Brain microvascular endothelial cell (primary cell): Measurements from ENCODE around the gene NXN.

Experiments used
- DNase-seq: peaks from one replicate; pipeline ENCODE4 v3.0.0-alpha.2; 2020
- H3K27ac ChIP-seq: fragments of 250-450 bp; sonication (Bioruptor Pico); 2 replicates; pipeline ENCODE4 v1.5.1; 2020; ENCODE audit warnings: mild to moderate bottlenecking, moderate library complexity
- H3K27me3 ChIP-seq: fragments of 250-450 bp; sonication (Bioruptor Pico); replicated peaks from 2 replicates; pipeline ENCODE4 v1.5.1; 2020; ENCODE audit warnings: mild to moderate bottlenecking
- H3K36me3 ChIP-seq: fragments of 250-450 bp; sonication (Bioruptor Pico); replicated peaks from 2 replicates; pipeline ENCODE4 v1.5.1; 2020; ENCODE audit warnings: mild to moderate bottlenecking
- H3K4me3 ChIP-seq: 2 replicates; pipeline ENCODE4 v1.5.1; 2011; ENCODE audit warnings: low read depth, mild to moderate bottlenecking, control low read depth, low read length, moderate library complexity
- CTCF ChIP-seq: IDR thresholded peaks from 2 replicates; pipeline ENCODE4 v1.5.1; 2011; ENCODE audit warnings: low read depth, mild to moderate bottlenecking, moderate library complexity, low read length, control low read depth, inconsistent platforms; ENCODE audit errors: missing control alignments
- in situ Hi-C: cut with HindIII; loops from 2 replicates; pipeline ENCODE4 v1.10.0; 2017; ENCODE audit warnings: low sequenced_read_pairs, low pct_ligation_motif_present

NXN gene

DNA sequence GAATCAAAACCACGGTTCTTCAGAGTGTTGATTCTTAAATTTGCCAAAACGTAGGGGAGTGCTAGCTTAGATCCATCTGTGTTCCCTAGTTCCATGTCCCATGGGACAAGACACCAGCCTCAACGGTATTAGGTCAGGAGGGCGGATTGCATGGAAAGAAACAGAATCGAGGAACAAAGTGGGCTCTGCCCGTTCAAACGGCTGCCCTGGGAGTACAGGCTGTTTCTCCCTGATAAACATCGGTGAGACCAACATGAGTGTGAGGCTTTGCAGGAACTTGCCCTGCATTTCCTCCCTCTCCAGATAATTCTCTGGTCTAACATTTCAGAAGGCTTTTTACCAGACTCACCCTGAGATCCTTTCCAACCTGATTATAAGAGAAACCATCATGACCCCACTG lies 115.3 kb downstream of the NXN start:
- Histone ChIP-seq H3K27me3 (peaks cover 3% of the 10 kb centered on the region), H3K36me3 (no peaks in the 10 kb centered on the region), H3K4me3 (no peak overlapping the region), H3K27ac (no peak overlapping the region)
- no peak for TF ChIP-seq CTCF
- DNase-seq, result no peak
- in situ Hi-C loops, result no loop called here

DNA sequence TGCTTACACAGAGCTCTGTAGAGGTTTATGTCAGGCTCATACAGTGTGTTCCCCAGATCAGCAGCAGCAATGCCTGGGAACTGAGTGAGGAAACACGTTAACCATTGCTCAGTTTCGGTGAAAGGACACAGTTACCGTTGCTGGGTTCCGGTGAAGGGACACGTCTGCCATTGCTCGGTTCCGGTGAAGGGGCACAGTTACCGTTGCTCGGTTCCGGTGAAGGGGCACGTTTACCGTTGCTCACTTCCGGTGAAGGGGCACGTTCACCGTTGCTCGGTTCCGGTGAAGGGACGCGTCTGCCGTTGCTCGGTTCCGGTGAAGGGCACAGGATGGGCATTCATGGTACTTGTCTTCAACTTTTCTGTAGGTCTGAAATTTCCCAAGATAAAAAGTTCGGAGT lies 115.7 kb downstream of the NXN start:
- no peak for TF ChIP-seq CTCF
- DNase-seq, result no peak
- Histone ChIP-seq H3K27ac (no peak overlapping the region), H3K27me3 (peaks cover 3% of the 10 kb centered on the region), H3K4me3 (no peak overlapping the region), H3K36me3 (no peaks in the 10 kb centered on the region)
- in situ Hi-C loops, result no loop called here

- Histone ChIP-seq H3K27ac (no peak overlapping the region), H3K36me3 (no peaks in the 10 kb centered on the region), H3K27me3 (peaks cover 3% of the 10 kb centered on the region), H3K4me3 (no peak overlapping the region)
- TF ChIP-seq CTCF, result no peak
- in situ Hi-C loops, result no loop called here
- DNase-seq, result no peak
These were observed 117.0 kb downstream of the NXN start for GRCh38 chr17:862582-862981.

DNA sequence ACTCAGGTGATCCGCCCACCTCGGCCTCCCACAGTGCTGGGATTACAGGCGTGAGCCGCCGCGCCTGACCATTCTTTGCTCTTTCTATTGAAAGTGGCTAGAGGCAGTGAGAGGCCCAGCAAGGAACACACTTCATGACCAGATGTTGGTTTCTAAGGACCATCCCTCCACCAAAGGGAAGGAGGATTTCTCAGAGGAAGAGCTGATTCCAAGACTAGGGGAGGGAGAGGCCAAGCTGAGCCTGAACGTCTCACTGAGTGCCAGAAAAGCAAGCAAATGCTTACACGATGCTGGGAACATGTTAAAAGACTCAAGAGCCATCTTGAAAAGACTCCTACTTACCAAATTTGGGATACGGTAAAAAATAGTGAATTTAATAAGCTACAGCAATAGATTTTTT lies 118.2 kb downstream of the NXN start:
- no peak for TF ChIP-seq CTCF
- Histone ChIP-seq H3K36me3 (no peaks in the 10 kb centered on the region), H3K4me3 (no peak overlapping the region), H3K27me3 (no peaks in the 10 kb centered on the region), H3K27ac (no peak overlapping the region)
- in situ Hi-C loops, result no loop called here
- no peak for DNase-seq

DNA sequence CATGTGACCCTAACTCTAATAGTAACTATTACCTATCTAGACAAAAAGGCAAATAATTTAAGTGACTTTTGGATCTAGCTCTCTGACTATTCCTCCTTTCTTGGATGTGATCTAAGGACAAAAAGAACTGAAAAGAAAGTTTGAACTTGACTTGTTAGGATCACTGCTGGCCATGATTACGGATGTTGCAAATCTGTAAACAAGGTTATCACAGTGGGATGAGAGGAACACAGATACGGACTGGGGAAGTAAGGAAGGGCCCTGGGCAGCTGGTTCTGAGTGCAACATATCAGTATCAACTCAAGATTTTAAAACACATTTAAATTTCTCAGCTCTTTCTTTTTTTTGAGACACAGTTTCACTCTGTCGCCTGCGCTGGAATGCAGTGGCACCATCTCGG lies 118.8 kb downstream of the NXN start:
- Histone ChIP-seq H3K27me3 (no peaks in the 10 kb centered on the region), H3K36me3 (no peaks in the 10 kb centered on the region), H3K27ac (no peak overlapping the region), H3K4me3 (no peak overlapping the region)
- DNase-seq, result no peak
- in situ Hi-C loops, result no loop called here
- TF ChIP-seq CTCF, result no peak

DNA sequence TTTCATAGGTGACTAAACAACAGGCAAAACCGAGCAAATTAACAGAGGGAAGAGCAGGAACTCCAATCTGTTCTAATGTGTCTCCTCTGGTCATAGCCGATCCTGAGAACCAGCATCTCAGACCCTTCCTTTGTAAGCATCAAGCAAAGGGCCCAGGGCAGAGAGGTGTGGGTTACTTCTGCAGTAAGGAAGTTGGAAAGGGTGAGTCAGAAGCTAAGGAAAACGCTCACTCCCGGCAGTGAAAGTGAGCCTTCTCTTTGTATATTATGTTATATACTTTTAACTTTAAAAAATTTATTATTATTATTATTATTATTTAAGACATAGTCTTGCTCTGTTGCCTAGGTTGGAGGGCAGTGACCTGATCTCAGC lies 119.8 kb downstream of the NXN start:
- Histone ChIP-seq H3K27me3 (no peaks in the 10 kb centered on the region), H3K4me3 (no peak overlapping the region), H3K36me3 (no peaks in the 10 kb centered on the region), H3K27ac (no peak overlapping the region)
- peak; percentile 7 for DNase-seq
- in situ Hi-C loops, result no loop called here
- no peak for TF ChIP-seq CTCF
